HG03520 (cell line): ENCODE measurements around the gene DNAJC5.
"Not testable (repeated sequence)": the region's sequence is repeated elsewhere in the genome, so short reads cannot be mapped to it uniquely, and the experiment has no call there.

Experiments used
- ATAC-seq: cut with Tn5 transposase; IDR thresholded peaks from one replicate; pipeline ENCODE4 v1.9.1; 2021; ENCODE audit warnings: mild to moderate bottlenecking, moderate library complexity; ENCODE audit not compliant: unreplicated experiment

Gene DNAJC5

DNA sequence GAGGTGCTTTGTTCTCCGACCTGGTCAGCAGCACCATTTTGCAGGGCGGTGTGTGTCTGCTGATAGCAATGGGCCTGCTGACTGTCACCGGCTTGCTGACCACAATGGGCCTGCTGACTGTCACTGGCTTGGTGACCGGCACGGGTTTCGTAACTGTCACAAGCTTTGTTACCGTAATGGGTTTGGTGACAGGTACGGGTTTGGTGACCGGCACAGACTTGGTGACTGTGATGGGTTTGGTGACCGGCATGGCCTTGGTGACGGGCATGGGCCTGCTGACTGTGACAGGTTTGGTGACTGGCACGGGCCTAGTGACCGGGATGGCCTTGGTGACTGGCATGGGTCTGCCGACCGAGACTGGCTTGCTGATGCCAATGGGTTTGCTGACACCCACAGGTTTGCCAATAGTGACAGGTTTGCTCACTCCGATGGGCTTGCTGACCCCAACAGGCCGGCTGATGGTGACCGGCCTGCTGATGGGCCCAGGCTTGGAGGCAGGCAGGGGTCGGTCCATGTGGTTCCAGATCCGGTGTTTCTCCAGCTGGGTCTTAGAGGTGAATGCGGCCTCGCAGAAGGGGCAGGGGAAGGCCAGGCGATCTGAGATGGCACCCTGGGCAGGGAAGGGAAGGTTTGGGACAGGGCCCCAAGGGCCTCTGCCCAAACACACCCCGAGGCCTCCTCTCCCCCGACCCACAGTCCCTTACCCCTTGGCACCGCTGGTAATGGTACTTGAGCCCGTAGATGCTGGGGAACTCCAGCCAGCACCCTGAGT is 71.4 kb downstream of the DNAJC5 start:
- no peak for ATAC-seq

DNA sequence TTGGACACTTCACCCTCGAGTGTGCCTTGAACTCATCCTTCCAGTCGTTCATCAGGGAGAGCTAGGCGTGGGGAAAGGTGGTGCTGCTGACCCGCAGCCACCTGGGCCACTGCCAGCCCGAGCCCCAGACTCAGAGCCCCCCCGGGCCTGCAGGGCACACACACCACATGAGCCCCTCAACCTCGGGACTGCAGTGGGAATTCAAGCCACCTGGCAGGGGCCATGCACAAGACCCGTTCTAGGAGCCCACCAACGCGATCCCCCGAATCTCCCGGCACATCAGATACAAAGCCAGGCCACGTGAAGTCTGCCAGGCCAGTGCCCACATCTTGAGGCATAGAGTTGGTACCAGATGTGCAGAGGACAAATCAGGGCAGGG is 72.0 kb downstream of the DNAJC5 start:
- no peak for ATAC-seq

DNA sequence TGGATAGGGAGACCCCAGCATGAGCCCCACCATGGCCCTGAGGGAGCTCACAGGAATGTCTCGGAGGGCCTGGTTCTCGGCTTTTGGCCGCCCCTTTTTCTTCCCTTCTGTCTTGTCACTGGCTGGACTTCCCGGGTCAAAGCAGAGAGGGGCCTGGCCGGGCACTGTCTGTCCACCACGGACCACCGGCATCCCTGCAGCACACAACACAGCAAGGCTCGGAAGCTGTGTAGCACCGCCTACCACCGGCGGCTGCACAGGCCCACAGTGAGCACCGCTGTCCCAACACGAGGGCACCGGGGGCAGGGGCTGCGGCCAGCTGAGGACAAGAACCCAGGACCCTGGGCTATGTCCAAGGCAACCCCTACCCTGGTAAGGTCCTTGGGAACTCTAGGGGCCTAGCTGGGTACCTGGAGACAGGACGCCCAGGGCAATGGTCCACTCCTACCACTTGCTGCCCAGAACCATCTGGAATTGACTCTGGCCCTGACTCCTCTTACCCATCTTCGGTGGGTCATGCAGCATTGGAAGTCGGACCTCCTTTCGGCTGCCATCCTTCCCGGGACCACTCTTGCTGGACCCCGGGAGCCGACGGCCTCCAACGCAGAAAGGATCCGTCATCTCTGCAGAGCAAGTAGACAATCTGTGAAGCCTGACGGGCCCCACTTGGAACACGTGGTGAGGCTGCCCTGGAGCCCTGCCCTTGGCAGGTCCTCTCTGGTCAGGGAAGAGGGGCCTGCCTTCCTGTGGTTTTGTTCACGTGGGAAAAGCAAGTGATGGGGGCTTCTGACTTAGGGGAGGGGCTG is 72.6 kb downstream of the DNAJC5 start:
- ATAC-seq: no peak

DNA sequence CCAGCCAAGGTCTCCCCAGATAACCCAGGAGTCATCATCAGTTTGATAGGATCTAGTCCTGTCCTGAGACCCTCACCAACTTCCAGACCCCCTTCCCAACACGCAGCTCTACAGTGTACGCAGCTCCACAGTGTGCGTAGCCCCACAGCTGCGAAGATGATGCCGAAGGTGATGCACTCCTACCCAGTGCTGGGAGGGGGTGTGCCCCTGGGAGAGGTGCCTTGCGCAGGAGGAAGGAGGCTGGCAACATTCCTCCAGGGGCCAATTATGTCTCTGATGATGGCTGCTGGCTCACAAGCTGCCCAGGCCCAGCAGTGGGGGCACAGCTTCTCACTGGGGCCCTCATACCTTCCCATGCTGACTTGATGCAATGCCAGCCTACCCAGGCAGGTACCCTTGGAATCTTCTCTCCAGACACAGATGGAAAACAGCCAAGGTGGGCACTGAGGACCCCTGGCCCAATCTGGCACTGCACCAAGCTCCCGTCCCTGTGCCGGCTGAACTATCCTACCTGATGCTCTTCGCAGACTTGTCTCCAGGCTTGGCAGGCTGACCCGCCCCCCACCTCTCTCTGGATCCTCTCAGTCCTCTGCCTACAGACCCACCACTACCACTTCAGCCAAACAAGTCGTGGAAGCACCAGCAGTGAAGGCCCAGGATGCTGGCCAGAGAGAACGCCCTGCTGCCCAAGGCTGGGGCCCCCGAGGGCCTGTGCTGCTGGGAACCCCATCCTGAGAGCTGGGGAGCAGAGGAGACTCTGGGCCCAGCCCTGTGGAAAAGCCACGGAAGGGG is 73.4 kb downstream of the DNAJC5 start:
- no peak for ATAC-seq

DNA sequence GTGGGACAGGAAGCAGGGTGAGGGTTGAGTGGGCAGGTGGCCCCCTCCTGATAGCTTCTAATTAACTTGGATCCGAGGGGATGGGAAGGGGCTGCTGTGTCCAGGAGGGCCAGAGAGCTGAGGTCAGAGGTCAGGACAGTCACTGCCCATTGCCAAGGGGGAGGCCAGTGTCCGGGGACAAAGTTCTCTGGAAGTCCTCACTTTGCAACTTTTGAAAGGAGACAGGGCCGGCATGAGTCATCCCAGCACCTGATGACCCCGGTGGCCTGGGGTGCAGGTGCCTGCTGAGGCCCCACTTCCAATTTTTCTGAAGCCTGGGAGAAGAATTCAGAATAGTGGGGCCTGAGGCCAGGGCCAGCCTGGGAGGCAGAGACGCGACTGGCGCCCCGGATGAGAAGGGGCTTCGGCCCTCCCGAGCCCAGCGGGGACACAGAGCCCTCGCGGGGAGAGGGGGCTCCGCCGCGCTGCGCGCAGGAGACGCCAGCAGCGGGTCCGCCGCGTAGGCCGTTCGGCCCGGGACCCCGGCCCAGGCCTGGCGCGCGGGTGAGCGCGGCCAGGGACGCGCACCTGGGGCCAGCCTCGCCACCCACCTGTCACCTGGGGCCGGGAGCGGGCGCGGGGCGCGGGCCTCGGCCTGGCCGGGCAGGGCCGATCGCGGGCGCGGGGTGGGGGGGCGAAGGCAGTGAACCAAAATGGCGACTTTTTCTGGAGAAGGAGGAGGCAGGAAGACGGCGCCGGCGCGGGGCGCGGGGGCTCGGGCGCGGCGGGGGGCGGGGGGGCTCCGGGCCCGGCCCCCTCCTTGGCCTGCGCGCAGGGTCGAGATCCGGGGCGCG is 74.2 kb downstream of the DNAJC5 start:
- no peak for ATAC-seq

DNA sequence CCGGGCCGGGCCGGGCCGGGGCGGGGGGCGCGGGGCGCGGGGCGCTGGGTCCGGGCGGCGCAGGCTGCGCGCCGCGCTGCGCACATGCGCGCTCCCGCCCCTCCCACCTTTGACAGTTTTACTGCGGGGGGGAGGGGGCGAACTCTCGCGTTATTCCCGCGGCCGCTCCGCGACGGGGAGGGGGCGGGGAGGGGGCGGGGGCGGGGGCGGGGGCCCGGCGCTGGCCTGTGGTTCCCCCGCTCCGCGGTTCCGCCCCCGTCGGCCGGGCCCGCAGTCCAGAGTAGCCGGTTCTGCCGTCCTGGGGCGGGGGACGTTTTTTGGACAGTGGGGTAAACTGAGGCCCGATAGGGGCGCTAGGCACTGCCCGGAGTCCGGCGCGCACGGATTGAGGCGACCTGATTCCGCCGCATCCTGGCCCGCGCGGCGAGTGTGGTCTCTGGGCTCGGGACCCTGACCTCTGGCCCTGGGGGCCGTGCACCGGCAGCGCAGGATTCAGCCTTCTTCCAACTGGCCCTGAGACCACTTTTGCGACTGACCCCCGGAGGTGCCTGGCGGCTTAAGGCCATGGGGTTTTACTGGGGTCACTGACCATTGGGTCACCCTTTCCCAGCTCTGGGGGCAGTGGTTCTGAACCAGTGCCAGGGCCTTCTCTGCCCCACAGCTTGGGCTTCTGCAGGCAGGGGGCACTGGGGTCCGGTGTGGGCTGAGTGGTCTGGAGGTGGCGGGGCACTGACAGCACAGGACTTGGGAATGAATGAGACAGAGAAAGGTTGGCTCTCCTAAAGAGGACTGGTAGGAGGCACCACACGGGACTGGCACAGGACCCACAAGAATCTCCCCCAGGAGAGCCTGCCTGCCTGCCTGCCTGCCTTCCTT is 75.2 kb downstream of the DNAJC5 start, which contains the start of gene ZNF512B:
ZNF512B (minus strand) TSS at position 93 of the 876 bp plus-strand sequence. CDS start 1,980 bp downstream, outside the sequence.
- ATAC-seq: no peak

DNA sequence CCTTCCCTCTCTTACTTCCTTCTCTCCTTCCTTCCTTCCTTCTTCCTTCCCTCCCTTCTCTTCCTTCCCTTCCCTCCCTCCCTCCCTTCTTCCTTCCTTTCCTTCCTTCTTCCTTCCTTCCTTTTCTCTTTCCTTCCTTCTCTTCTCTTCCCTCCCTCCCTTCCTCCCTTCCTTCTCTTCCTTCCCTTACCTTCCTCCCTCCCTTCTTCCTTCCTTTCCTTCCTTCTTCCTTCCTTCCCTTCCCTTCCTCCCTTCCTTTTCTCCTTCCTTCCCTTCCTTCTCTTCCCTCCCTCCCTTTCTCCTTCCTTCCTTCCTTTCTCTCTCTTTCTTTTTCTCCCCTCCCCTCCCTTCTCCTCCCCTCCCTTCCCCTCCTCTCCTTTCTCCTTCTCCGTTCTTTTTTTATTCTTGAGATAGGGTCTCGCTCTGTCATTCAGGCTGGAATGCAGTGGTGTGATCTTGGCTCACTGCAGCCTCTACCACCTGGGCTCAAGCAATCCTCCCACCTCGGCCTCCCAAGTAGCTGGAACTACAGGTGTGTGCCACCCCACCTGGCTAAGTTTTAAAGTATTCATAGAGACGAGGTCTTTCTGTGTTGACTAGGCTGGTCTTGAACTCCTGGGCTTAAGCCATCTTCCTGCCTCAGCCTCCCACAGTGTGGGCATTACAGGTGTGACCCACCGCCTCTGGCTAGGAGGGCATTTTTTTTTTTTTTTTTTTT is 75.9 kb downstream of the DNAJC5 start:
- no peak for ATAC-seq

DNA sequence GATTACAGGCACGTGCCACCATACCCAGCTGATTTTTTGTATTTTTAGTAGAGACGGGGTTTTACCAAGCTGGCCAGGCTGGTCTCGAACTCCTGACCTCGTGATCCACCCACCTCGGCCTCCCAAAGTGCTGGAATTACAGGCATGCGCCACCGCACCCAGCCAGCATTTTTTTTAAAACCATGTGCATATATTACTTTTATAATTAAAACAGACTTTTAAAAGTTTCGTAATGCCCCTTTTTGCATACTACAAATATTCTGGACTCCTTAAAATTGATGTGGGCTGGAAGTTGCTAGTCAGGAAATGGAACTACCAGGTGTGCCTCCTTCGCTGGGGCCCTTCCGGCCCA is 77.0 kb downstream of the DNAJC5 start:
- ATAC-seq: not testable (repeated sequence)

DNA sequence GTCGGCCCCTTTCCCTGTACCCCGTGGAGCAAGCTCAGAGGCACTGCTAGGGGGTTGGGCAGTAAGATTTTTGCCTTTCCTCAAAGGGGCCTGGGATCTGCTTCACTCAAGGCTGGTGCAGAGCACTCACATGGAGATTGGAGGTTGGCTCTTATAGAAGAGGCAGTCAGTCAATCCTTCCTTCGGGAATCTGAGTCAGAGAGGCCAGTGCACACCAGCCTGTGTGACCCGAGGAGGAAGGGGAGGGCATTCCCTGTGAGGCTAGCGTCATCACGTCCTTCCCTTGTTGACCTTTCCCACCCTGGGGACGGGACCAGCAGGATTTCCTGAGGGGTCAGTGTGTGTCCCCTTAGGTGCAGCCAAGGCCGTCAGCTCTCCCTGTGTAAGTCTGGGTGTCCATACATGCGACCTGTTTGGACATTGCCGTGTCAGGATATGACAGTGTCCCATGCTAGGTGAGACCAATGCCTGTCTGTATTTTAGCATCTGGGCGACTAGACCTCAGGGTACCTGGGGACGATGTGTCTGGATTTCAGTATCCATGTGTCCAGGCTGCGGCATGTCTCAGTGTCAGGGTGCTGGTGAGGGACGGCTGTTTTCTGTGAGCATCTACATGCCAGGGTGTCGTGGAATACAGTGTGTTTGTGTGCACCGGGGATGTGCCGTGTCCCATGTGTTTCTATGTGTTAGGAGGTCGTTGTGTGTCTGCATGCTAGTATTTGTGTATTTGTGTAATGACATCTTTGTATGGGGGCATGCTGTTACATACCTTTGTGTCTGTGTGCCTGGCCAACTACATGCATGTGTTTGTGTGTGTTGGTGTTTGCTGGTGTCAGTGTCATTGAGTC is 77.6 kb downstream of the DNAJC5 start:
- no peak for ATAC-seq

DNA sequence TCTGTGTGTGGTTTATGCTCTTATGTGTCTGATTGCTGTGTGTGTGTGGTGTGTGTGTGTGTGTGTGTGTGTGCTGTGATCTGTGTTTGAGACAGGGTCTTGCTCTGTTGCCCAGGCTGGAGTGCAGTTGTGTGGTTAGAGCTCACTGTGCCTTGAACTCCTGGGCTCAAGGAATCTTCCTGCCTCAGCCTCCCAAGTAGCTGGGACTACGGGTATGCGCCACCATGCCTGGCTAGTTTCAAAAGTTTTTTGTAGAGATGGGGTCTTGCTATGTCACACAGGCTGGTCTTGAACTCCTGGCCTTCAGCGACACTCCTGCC is 78.2 kb downstream of the DNAJC5 start:
- no peak for ATAC-seq

DNA sequence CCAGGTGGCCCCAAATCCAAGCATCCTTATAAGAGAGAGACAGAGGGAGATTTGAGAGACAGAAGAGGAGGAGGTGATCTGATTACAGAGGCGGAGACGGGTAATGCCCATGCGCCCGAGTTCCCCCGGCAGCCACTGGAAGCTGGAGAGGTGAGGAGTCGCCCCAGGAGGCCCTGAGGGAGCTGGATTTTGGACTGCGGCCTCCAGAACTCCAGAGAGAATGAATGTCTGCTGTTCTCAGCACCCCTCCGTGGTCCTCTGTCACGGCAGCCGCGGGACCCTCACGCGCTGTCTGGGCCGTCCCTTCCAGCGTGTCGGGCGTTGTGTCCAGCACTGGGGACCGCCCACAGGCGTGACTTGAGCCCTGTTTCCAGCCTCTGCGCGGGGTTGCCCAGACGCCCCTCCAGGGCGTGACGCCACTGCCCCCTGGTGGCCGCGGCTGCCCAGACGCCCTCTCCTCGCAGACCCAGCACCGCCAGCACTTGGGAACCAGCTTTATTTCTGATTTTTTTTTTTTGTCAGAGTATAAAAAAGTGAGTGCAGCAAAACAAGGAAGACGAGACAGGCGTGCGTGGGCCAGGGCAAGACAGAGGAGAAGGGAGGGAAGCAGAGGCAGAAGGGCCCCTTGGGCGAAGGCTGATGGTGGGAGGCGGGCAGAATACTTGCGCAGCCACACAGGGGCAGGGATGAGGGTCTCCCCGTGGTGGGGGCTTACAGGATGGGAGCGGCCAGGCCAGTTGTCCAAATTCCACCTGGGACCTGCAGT is 78.9 kb downstream of the DNAJC5 start:
- ATAC-seq: no peak

DNA sequence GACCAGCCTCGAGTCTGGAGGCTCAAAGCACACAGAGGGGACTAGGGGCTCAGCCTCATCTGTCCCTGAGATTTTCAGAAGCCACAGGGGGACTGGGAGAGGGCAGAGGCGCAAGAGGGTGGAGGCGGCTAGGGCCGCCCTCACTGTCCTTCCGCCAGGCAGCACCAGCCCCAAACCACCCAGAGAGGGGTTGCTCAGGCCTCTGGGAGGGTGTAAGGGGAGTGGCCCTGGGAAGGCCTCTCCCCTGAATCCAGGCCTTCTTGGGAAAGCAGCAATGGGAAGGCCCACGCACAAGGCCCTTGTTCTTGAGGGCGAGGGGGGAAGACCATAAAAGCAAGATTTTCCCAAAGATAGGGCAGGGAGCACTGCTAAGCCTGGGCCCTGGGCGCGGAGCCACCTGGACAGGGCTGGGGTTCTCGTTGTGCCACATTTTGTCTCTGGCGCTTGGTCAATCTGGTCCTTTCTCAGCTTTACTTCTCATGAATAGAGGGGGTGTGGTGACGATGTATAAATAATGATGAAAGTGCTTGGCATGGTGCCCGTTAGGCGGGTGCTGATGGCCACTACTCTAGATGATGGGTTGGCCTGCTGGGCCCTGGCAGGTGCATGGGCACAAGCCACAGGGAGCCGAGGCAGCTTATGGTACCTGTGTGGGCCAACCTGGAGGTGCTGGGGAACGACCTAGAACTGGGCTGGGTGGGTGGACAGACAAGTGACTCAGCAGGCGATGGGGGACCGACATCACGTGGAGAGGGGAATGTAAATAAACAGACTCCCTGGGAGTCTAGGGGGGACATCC is 79.7 kb downstream of the DNAJC5 start:
- ATAC-seq: no peak

DNA sequence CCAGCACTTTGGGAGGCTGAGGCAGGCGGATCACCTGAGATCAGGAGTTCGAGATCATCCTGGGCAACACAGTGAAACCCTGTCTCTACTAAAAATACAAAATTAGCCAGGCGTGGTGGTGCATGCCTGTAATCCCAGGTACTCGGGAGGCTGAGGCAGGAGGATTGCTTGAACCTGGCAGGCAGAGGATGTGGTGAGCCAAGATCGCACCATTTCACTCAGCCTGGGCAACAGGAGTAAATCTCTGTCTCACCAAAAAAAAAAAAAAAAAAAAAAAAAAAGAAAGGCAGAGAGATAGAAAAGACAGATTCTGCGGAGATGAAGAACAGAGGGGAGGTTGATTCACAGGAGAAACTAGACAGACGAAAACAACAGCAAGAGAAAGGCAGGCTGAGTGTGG is 81.6 kb downstream of the DNAJC5 start:
- ATAC-seq: not testable (repeated sequence)

DNA sequence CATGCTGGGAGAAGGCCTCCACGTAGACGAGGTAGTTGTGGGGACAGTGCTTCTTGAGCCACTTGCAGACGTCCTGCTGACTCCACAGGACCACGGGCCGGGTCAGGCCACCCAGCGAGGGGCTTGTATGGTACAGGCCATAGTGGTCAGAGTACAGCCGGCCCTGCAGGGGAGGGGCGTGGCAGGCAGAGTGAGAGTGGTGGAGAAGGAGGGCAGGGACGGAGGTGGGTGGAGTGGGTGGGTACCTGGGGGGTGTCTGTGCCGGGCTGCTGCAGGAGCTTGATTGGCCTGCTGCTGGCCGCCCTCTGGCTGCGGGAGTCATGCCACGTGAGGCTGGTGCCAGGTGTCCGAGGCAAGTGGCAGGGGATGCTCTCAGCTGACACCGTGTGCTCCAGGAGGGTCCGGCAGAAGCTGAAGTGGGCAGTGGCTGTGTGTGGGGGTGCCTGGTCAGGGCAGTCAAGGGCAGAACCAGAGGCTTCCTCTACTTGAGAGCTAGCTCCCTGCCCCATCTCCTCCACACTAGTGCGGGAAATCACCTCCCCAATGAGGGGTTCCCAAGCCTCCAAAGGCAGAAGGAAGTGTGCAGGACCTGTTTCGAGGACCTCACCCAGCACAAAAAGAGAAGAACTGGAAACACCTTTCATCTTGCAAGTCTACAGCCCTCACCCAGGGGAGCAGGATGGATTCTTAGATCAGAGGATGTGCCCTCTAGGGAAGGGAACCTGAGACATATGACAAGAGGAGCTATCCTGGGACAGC is 82.2 kb downstream of the DNAJC5 start:
- no peak for ATAC-seq

DNA sequence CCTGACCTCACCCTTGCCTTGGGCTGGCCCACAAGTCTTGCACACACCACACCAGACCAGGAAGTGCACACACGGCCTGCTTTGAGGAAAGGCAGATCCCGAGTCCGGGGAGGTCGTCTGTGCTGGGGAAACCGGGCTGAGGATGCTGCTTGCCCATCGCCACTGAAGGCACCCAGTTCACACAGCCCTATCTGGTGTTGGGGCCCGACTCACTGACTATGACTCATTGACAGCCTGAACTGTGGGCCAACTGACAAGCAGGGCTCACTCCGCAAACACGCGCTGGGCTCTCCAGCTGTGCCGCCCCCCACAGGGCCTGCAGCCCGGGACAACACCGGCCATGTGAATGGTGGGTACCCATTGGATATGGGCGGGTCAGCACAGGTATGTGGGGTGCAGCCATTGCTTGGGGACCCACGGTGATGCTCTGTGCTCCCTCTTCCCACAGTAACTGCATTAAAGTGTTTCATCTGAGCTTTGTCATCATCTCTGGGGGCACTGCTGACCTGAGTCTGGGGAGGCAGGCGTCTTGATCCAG is 82.9 kb downstream of the DNAJC5 start:
- ATAC-seq: no peak
